Activated CD8-positive, alpha-beta T cell treated with anti-CD3 and anti-CD28 coated beads, Interleukin-2, amount 10 ng/mL, durations not matched to agents 7 days and 5 days (primary cell): Measurements from ENCODE around the gene MPDU1. TPM values are rescaled to one million over a fixed set of nuclear protein-coding genes. Genes with fewer than 3 reads are reported as not detected.

ENCODE experiments used
- ATAC-seq: fragments of 150-1000 bp; cut with Tn5 transposase; one replicate; pipeline ENCODE4 v1.10.0; 2021; ENCODE audit warnings: moderate library complexity
- CTCF ChIA-PET: fragments of 350-600 bp; sonication (Branson Sonifier 250); formaldehyde crosslinking; loops from one replicate; lab custom pipeline; 2021; ENCODE audit warnings: antibody characterized with exemption; lab: Charles Lee
- POLR2A ChIA-PET: fragments of 350-600 bp; sonication (Branson Sonifier 250); formaldehyde crosslinking; loops from one replicate; lab custom pipeline; 2021; ENCODE audit warnings: antibody characterized with exemption; lab: Charles Lee
- DNase-seq: peaks from one replicate; pipeline ENCODE4 v3.0.0-alpha.2; 2020
- H3K27ac Mint-ChIP-seq: one replicate; pipeline ENCODE4 v1.8.0; 2021; ENCODE audit warnings: mild to moderate bottlenecking, mixed read lengths
- H3K27me3 Mint-ChIP-seq: one replicate; pipeline ENCODE4 v1.8.0; 2021; ENCODE audit warnings: low read depth, mixed read lengths
- H3K36me3 Mint-ChIP-seq: one replicate; pipeline ENCODE4 v1.8.0; 2021; ENCODE audit warnings: low read depth, mixed read lengths
- H3K4me1 Mint-ChIP-seq: one replicate; pipeline ENCODE4 v1.8.0; 2021; ENCODE audit warnings: low read depth, mixed read lengths
- H3K4me3 Mint-ChIP-seq: one replicate; pipeline ENCODE4 v1.8.0; 2021; ENCODE audit warnings: mild to moderate bottlenecking, mixed read lengths
- H3K9me3 Mint-ChIP-seq: one replicate; pipeline ENCODE4 v1.8.0; 2022; ENCODE audit warnings: mixed read lengths; ENCODE audit not compliant: insufficient read depth
- total RNA-seq, 2 experiments: library from RNA; stranded (reverse); gene quantifications; one replicate each; pipeline ENCODE4 v1.2.3, GENCODE V29; 2021

MPDU1 gene
- total RNA-seq, 2 experiments from 2014 or later = 69.0 to 70.4 TPM

GRCh38 chr17:7580604-7581575 is 2.8 kb upstream of the MPDU1 start:
- H3K9me3 Mint-ChIP-seq = no peaks in the 10 kb centered on the region
- ChIA-PET POLR2A (interaction anchor here (0.6 to 6.8 kb wide), 7 partner anchors 8 to 276 kb away, joined by 3 to 105 read pairs (median 8); partner anchors contain the start of genes NAA38, POLR2A, SOX15 and TP53), CTCF (interaction anchor here (0.6 to 2.6 kb wide), 8 partner anchors 9 to 225 kb away, joined by 3 to 14 read pairs (median 3); partner anchors contain the start of genes SENP3, SOX15 and WRAP53)
- H3K36me3 Mint-ChIP-seq = peaks cover 70% of the 10 kb centered on the region
- peaks cover 87% of the 10 kb centered on the region for H3K4me1 Mint-ChIP-seq
- H3K4me3 Mint-ChIP-seq = peak overlapping the region; percentile 2
- no peak for DNase-seq
- no peaks in the 10 kb centered on the region for H3K27me3 Mint-ChIP-seq
- ATAC-seq = no peak
- H3K27ac Mint-ChIP-seq = peak overlapping the region; percentile 87

DNA sequence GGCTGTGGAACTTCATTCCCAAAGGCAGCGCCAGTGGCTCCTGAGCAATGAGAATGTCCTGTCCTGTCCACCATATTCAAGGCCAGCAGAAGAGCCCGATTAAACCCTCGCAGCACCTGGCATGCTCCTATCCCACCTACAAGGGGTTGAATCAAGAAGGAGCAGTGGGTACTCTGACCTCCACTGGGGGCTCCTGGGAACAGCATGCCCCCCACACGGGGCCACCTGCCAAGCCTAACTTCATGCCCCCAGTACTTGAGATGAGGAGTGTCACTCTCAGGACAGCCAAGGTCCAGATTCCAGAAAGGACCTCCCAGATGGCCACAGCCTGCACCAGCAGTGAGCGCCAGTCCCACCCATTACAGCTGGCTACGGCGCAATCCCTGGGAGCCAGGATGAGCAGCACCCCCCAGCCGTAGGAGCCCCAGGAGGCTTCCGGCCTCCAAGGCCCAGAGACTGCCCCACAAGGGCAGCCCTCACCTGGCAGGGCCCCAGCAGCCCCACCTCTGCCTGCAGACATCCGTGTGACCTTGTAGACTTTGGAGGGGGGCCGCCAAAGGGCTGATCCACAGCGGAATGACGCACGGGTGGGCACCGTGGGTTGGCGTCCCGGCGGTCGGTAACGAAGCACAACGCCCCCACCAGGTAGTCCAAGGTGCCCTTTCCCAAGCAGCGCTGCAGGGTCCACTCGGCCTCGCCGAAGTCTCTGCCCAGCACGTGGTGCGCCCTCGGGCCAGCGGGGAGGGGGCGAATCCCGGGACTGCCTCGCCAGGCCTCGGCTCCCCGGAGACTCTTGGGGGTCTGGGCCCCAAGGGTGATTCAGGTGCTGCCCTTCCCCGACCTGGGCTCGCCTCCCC is 1.0 kb upstream of the MPDU1 start:
- CTCF ChIA-PET = interaction anchor here (0.7 to 5.3 kb wide), 7 partner anchors 11 to 227 kb away, joined by 3 to 45 read pairs (median 3); partner anchors contain the start of genes FXR2, TNFSF13, TP53 and WRAP53
- peak overlapping the region; percentile 98 for H3K4me3 Mint-ChIP-seq
- no peak for DNase-seq
- H3K9me3 Mint-ChIP-seq = no peaks in the 10 kb centered on the region
- H3K27me3 Mint-ChIP-seq = no peaks in the 10 kb centered on the region
- no peak for ATAC-seq
- POLR2A ChIA-PET = interaction anchor here (0.8 to 6.8 kb wide), 10 partner anchors 10 to 344 kb away, joined by 3 to 105 read pairs (median 5); partner anchors contain the start of genes SAT2, SENP3, TP53 and WRAP53
- peak overlapping the region; percentile 100 for H3K27ac Mint-ChIP-seq
- peaks cover 59% of the 10 kb centered on the region for H3K36me3 Mint-ChIP-seq
- peaks cover 77% of the 10 kb centered on the region for H3K4me1 Mint-ChIP-seq

DNA sequence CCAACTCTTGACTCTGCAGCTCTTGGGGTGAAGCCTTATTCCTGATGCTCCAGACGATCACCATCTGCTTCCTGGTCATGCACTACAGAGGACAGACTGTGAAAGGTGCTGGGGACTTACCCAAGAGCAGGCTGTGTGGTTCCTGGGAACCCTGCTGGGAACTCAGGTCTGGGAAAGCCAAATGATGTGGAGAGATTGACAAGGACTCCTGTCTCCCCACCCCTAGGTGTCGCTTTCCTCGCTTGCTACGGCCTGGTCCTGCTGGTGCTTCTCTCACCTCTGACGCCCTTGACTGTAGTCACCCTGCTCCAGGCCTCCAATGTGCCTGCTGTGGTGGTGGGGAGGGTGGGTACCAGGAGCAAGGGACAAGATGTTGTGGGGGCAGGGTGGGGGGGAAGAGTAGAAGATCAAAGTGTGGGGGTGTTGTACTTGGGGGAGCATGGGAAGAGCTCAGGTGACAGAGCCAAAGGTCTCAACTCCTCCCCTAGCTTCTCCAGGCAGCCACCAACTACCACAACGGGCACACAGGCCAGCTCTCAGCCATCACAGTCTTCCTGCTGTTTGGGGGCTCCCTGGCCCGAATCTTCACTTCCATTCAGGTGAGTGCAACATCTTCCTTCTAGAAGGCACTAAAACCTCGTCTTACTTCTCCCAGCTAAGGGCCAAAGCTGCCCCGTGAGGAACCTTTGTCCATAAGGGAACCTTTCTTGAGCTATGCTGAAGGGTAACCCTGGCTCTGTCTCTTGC is 3.2 kb downstream of the MPDU1 start:
- ATAC-seq (no peak), DNase-seq (no peak)
- no peak overlapping the region for H3K27ac Mint-ChIP-seq
- CTCF ChIA-PET = interaction anchor here (1.0 to 5.3 kb wide), 7 partner anchors 8 to 232 kb away, joined by 3 to 45 read pairs (median 4); partner anchors contain the start of genes SENP3, TMEM95, TP53 and WRAP53
- no peaks in the 10 kb centered on the region for H3K27me3 Mint-ChIP-seq
- H3K4me3 Mint-ChIP-seq = no peak overlapping the region
- peaks cover 37% of the 10 kb centered on the region for H3K4me1 Mint-ChIP-seq
- POLR2A ChIA-PET = interaction anchor here (0.6 to 4.1 kb wide), 3 partner anchors 41 to 503 kb away, joined by 3 to 82 read pairs (median 3); partner anchors contain the start of genes SAT2, TP53 and WRAP53
- peaks cover 43% of the 10 kb centered on the region for H3K36me3 Mint-ChIP-seq
- no peaks in the 10 kb centered on the region for H3K9me3 Mint-ChIP-seq

DNA sequence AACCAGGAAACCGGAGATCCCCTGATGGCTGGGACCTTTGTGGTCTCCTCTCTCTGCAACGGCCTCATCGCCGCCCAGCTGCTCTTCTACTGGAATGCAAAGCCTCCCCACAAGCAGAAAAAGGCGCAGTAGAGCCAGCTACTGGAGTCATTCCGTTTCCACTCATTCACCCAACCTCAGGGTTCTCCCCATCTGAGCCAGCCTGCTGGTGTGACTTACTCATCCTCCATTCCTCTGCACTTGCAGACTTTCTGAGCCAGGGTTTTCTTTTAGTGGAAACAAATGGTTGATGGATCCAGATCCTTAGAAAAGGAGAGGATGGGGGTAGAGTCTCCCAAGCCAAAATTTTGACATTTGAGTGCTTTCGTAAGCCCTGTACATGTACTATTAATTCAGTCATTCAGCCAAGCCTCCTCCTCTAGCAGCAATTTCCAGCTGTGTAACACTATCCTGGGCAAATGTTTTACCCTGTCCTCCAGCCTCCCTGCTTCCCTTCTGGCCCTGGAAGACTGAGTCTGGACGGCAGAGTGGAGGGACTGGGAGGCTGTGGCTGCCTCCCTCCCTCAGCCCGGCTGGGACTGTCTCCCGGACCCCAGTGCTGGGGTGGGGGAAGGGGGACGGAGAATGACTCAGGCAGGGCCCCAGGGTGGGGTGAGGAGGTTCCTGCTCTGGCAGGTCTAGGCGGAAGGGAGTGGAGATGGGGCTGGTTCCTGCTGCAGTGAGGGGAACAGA is 3.9 kb downstream of the MPDU1 start:
- ChIA-PET CTCF (interaction anchor here (1.0 to 5.3 kb wide), 6 partner anchors 12 to 232 kb away, joined by 3 to 45 read pairs (median 4); partner anchors contain the start of genes TMEM95, TP53 and WRAP53), POLR2A (interaction anchor here (0.6 to 1.1 kb wide), 2 partner anchors 40 to 503 kb away, joined by 3 read pairs; partner anchors contain the start of gene SAT2)
- ATAC-seq (no peak), DNase-seq (no peak)
- no peaks in the 10 kb centered on the region for H3K9me3 Mint-ChIP-seq
- peaks cover 30% of the 10 kb centered on the region for H3K4me1 Mint-ChIP-seq
- peak overlapping the region; percentile 9 for H3K27ac Mint-ChIP-seq
- peaks cover 44% of the 10 kb centered on the region for H3K36me3 Mint-ChIP-seq
- no peaks in the 10 kb centered on the region for H3K27me3 Mint-ChIP-seq
- no peak overlapping the region for H3K4me3 Mint-ChIP-seq

GRCh38 chr17:7588553-7589203 is 5.0 kb downstream of the MPDU1 start:
- Mint-ChIP-seq H3K27me3 (no peaks in the 10 kb centered on the region), H3K27ac (no peak overlapping the region), H3K4me3 (no peak overlapping the region), H3K36me3 (peaks cover 51% of the 10 kb centered on the region), H3K4me1 (peaks cover 21% of the 10 kb centered on the region), H3K9me3 (no peaks in the 10 kb centered on the region)
- ChIA-PET POLR2A (interaction anchor here (0.7 to 2.0 kb wide), 5 partner anchors 9 to 75 kb away, joined by 3 to 9 read pairs (median 4); partner anchors contain the start of gene CD68), CTCF (interaction anchor here (0.7 to 3.3 kb wide), 21 partner anchors 9 to 330 kb away, joined by 3 to 22 read pairs (median 6); partner anchors contain the start of genes CD68, FXR2, TMEM102 and TMEM95)
- no peak for ATAC-seq
- no peak for DNase-seq

GRCh38 chr17:7589204-7589868 is 5.7 kb downstream of the MPDU1 start:
- DNase-seq (peak; percentile 74), ATAC-seq (peak; percentile 75)
- Mint-ChIP-seq H3K36me3 (peaks cover 56% of the 10 kb centered on the region), H3K9me3 (no peaks in the 10 kb centered on the region), H3K4me1 (peaks cover 20% of the 10 kb centered on the region), H3K4me3 (no peak overlapping the region), H3K27me3 (no peaks in the 10 kb centered on the region), H3K27ac (no peak overlapping the region)
- ChIA-PET CTCF (interaction anchor here (0.6 to 3.3 kb wide), 26 partner anchors 9 to 544 kb away, joined by 3 to 22 read pairs (median 6); partner anchors contain the start of genes CD68, FXR2, TMEM102 and TMEM95), POLR2A (interaction anchor here (0.7 to 2.0 kb wide), 6 partner anchors 9 to 76 kb away, joined by 3 to 9 read pairs (median 4); partner anchors contain the start of gene CD68)

DNA sequence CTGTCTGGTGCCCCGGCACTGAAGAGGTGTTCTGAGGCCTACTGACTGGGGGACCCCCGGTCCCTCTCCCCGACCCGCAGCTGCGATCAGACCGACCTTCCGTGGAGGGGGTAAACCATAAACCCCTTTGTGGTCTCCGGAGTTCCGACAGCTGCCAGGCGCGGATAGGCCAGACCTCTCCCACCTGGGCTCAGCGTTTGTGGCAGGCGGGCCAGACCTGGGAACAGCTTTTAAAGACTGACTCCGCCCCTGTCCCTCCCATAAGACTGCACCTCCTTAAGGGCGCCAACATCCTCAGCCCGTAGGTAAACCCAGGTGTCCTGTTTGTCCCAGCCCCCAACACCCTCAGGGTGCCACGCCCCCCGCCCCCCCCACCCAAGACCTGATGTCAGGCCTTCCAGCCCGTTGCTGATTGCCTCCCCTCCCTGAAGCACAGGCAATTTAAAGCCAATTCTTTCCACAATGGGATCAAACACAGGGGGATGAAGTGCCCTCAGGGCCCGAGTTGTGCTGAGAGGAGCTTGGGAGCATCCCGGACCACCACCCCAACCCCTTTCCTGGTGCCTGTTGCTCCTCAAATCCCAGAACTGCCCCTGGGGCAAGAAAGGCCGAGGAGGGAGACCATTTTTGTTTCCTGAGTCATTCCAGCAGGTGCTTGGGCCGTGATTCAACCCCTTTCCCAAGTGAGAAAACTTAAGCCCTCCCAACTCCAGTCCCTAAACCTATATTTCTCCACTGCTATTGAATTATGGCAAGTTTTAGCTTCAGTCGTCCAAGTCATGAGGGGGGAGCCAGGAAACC is 6.4 kb downstream of the MPDU1 start, which contains the start of gene SOX15:
Gene SOX15 (minus strand): TSS at position 204 of the 801 bp plus-strand sequence. CDS start 418 bp downstream, outside the sequence.
- Mint-ChIP-seq H3K27me3 (no peaks in the 10 kb centered on the region), H3K4me3 (no peak within 1 kb of the TSS), H3K4me1 (peaks cover 14% of the 10 kb centered on the region), H3K36me3 (peaks cover 55% of the 10 kb centered on the region), H3K27ac (peak within 1 kb of the TSS; percentile 69), H3K9me3 (no peaks in the 10 kb centered on the region)
- POLR2A ChIA-PET = interaction anchor here (1.0 to 2.0 kb wide), 4 partner anchors 10 to 29 kb away, joined by 3 to 9 read pairs (median 6); partner anchors contain the start of gene CD68
- CTCF ChIA-PET = interaction anchor here (0.6 to 3.3 kb wide), 24 partner anchors 10 to 544 kb away, joined by 3 to 22 read pairs (median 6); partner anchors contain the start of genes CD68, FXR2, TMEM102 and TMEM95
- ATAC-seq (no peak), DNase-seq (no peak)

DNA sequence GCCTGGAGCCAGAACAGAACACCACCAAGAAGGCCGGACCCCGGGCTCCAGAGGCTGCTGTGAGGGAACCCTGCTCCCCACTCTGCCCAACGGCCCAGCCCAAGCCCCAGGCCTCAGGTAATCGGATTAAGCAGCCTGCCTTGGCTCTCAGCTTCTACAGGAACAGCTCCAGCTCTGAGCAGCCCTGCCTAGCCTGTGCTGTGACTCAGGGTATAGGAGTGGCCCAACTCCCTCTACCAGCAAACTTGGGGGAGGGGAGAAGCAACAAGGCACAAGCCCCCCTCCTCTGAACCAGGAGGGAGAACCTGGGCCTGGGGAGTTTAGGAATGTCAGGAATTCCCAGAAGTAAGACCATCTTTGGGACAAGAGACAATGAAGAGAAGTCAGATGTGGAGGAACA is 7.1 kb downstream of the MPDU1 start:
- Mint-ChIP-seq H3K36me3 (peaks cover 59% of the 10 kb centered on the region), H3K4me3 (no peak overlapping the region), H3K27me3 (no peaks in the 10 kb centered on the region), H3K27ac (peak overlapping the region; percentile 69), H3K9me3 (no peaks in the 10 kb centered on the region), H3K4me1 (peaks cover 10% of the 10 kb centered on the region)
- CTCF ChIA-PET = interaction anchor here (1.4 to 3.3 kb wide), 4 partner anchors 24 to 545 kb away, joined by 3 to 21 read pairs (median 6); partner anchors contain the start of genes FXR2, TMEM95, TP53 and WRAP53
- POLR2A ChIA-PET = interaction anchor here (0.5 to 2.0 kb wide), 2 partner anchors 11 to 25 kb away, joined by 3 to 8 read pairs; partner anchors contain the start of gene CD68
- ATAC-seq (no peak), DNase-seq (no peak)
